HepG2 (cell line): Measurements from ENCODE around the gene PPP1R16B. TPM values are rescaled to one million over a fixed set of nuclear protein-coding genes. Genes with fewer than 3 reads are reported as not detected.

Experiments
- ATAC-seq: fragments of 200-7000 bp; cut with Tn5 transposase; 3 replicates; pipeline ENCODE4 v1.9.1; 2020; ENCODE audit warnings: mild to moderate bottlenecking, moderate library complexity
- BruUV-seq: library from RNA; stranded (reverse); fragments of 400-500 nt; replicated peaks from 2 replicates; lab custom pipeline; 2021; lab: Mats Ljungman, UMichigan
- CTCF ChIA-PET: fragments of 300-600 bp; formaldehyde crosslinking; extraction: SDS; loops from one replicate; lab custom pipeline; 2021; ENCODE audit warnings: low total read pairs, inconsistent platforms, low intra/inter-chr PET ratio; lab: Yijun Ruan, JAX
- POLR2A ChIA-PET: fragments of 350-600 bp; sonication (Branson Sonifier 250); formaldehyde crosslinking; loops from one replicate; lab custom pipeline; 2020; ENCODE audit warnings: antibody characterized with exemption, inconsistent platforms; lab: Yijun Ruan, JAX
- DNase-seq: peaks from one replicate; pipeline ENCODE4 v3.0.0-alpha.2; 2015; ENCODE audit warnings: low spot score
- FAIRE-seq: peaks from 3 replicates; lab custom pipeline; 2011; peaks lifted over from hg19 to GRCh38; lab: Jason Lieb, UNC
- H2AFZ ChIP-seq: one replicate; pipeline ENCODE4 v1.6.1; 2011; ENCODE audit warnings: low read length, inconsistent platforms
- H3K27ac ChIP-seq: fragments of 300-600 bp; 3 replicates; pipeline ENCODE4 v1.8.0; 2011; ENCODE audit warnings: mixed run types, mild to moderate bottlenecking, mixed read lengths, low read length, inconsistent platforms; ENCODE audit not compliant: insufficient read depth; ENCODE audit errors: extremely low read length
- H3K27me3 ChIP-seq, 2 experiments: fragments of 200-600 bp in 1 of 2; 2 replicates in 1 of 2; 3 replicates in 1 of 2; pipeline versions ENCODE4 v1.6.0 to v1.8.0; 2011; ENCODE audit warnings: low read length in 2 of 2, mild to moderate bottlenecking in 2 of 2, moderate library complexity in 2 of 2, inconsistent platforms in 1 of 2; ENCODE audit not compliant: insufficient read depth in 2 of 2, control insufficient read depth in 1 of 2
- H3K36me3 ChIP-seq, 2 experiments: fragments of 200-600 bp in 1 of 2; replicated peaks in 1 of 2; 2 replicates in 1 of 2; 3 replicates in 1 of 2; pipeline versions ENCODE4 v1.5.1 to v1.8.0; 2011; ENCODE audit warnings: low read length in 2 of 2, inconsistent platforms in 1 of 2; ENCODE audit not compliant: insufficient read depth in 2 of 2, control insufficient read depth in 1 of 2
- H3K4me1 ChIP-seq: 2 replicates; pipeline ENCODE4 v1.5.1; 2012; ENCODE audit warnings: low read length, inconsistent platforms; ENCODE audit not compliant: insufficient read depth
- H3K4me2 ChIP-seq: 2 replicates; pipeline ENCODE4 v1.6.0; 2011; ENCODE audit warnings: low read depth, low read length, inconsistent platforms
- H3K4me3 ChIP-seq, 3 experiments: fragments of 200-600 bp in 1 of 3; sonication (generic), shearing (Covaris generic) in 1 of 3; replicated peaks in 1 of 3; 2 replicates each; pipeline ENCODE4 v1.5.1; 2011 to 2016; ENCODE audit warnings: low read length in 3 of 3, inconsistent platforms in 2 of 3, low read depth in 2 of 3, mild to moderate bottlenecking in 2 of 3, control low read depth in 1 of 3, mixed read lengths in 1 of 3; ENCODE audit not compliant: insufficient read depth in 1 of 3
- H3K79me2 ChIP-seq: one replicate; pipeline ENCODE4 v1.6.1; 2011; ENCODE audit warnings: low read length, inconsistent platforms; ENCODE audit not compliant: insufficient read depth
- H3K9ac ChIP-seq: 2 replicates; pipeline ENCODE4 v1.6.0; 2011; ENCODE audit warnings: mild to moderate bottlenecking, low read depth, low read length, inconsistent platforms; ENCODE audit not compliant: insufficient read depth
- H3K9me3 ChIP-seq: 2 replicates; pipeline ENCODE4 v1.5.1; 2012; ENCODE audit warnings: mild to moderate bottlenecking, low read length
- H4K20me1 ChIP-seq: 2 replicates; pipeline ENCODE4 v1.6.0; 2011; ENCODE audit warnings: inconsistent platforms, mild to moderate bottlenecking, low read length, moderate library complexity; ENCODE audit not compliant: insufficient read depth
- CREB3 ChIP-seq: sonication (generic); formaldehyde crosslinking; IDR thresholded peaks from 2 replicates; pipeline ENCODE4 v1.5.0; 2020; ENCODE audit warnings: missing genetic modification reagents
- FOXC1 ChIP-seq: sonication (generic); formaldehyde crosslinking; IDR thresholded peaks from 2 replicates; pipeline ENCODE4 v1.8.0; 2022; ENCODE audit warnings: mild to moderate bottlenecking, missing genetic modification reagents, borderline replicate concordance
- GATAD1 ChIP-seq: IDR thresholded peaks from 2 replicates; pipeline ENCODE4 v1.6.1; 2016; ENCODE audit warnings: missing genetic modification reagents, missing compliant biosample characterization
- GATAD2A ChIP-seq: IDR thresholded peaks from 2 replicates; pipeline ENCODE4 v1.6.1; 2016
- IRF1 ChIP-seq: sonication (generic); formaldehyde crosslinking; IDR thresholded peaks from 2 replicates; pipeline ENCODE4 v1.4.0; 2020; ENCODE audit warnings: low read depth, mild to moderate bottlenecking, missing genetic modification reagents
- SKIL ChIP-seq: sonication (generic); formaldehyde crosslinking; IDR thresholded peaks from 2 replicates; pipeline ENCODE4 v1.8.0; 2022; ENCODE audit warnings: missing genetic modification reagents, mild to moderate bottlenecking, moderate library complexity, borderline replicate concordance
- SOX6 ChIP-seq, 2 experiments: fragments of 450-650 bp in 1 of 2; sonication (generic) in 1 of 2; formaldehyde crosslinking in 1 of 2; IDR thresholded peaks; 2 replicates each; pipeline versions ENCODE4 v1.4.0 to v1.6.1; 2017 to 2020; ENCODE audit warnings: antibody characterized with exemption in 1 of 2, mild to moderate bottlenecking in 1 of 2, missing genetic modification reagents in 1 of 2
- ZNF225 ChIP-seq: sonication (generic); formaldehyde crosslinking; IDR thresholded peaks from 2 replicates; pipeline ENCODE4 v1.4.0; 2020; ENCODE audit warnings: mild to moderate bottlenecking, missing genetic modification reagents
- ZNF619 ChIP-seq: sonication (generic); formaldehyde crosslinking; IDR thresholded peaks from 2 replicates; pipeline ENCODE4 v1.4.0; 2020; ENCODE audit warnings: mild to moderate bottlenecking, missing genetic modification reagents
- ZNF687 ChIP-seq: sonication (generic); formaldehyde crosslinking; IDR thresholded peaks from 2 replicates; pipeline ENCODE4 v1.5.1; 2020; ENCODE audit warnings: mild to moderate bottlenecking, missing genetic modification reagents, moderate library complexity
- WGBS: methylation state at CpG from one replicate; pipeline ENCODE4 v1.1.6; 2017; ENCODE audit warnings: low lambda C conversion rate; 5-methylcytosine and 5-hydroxymethylcytosine counted together
- in situ Hi-C: cut with HindIII; loops from 2 replicates; pipeline ENCODE4 v1.10.0; 2017; ENCODE audit warnings: low pct_unique_long_range_greater_than_20kb; ENCODE audit not compliant: extremely low pct_ligation_motif_present
- intact Hi-C: fragments of 100-400 bp; cut with micrococcal nuclease; formaldehyde crosslinking; loops from one replicate; pipeline ENCODE4 v1.10.0; 2022; ENCODE audit not compliant: unreplicated experiment
- polyA plus RNA-seq, 8 experiments: library from polyadenylated mRNA; depleted of rRNA in 3 of 8; stranded (reverse) in 7 of 8; unstranded in 1 of 8; fragments of >200 nt; fragmentation: Illumina TruSeq in 4 of 8; extraction: Trizol in 4 of 8; gene quantifications; 2 replicates each; pipeline versions ENCODE4 v1.2.1 to v1.2.3, GENCODE V29; 2011 to 2016; ENCODE audit warnings: low read depth in 4 of 8, missing spikeins in 1 of 8, mixed read lengths in 1 of 8; ENCODE audit not compliant: insufficient read depth in 1 of 8
- total RNA-seq, 5 experiments: library from RNA; depleted of rRNA; stranded (reverse); fragments of >200 nt; fragmentation: Illumina TruSeq; extraction: Trizol; gene quantifications; 2 replicates each; pipeline ENCODE4 v1.2.3, GENCODE V29; 2016; ENCODE audit warnings: low read depth in 1 of 5

PPP1R16B gene
- total and polyA plus RNA-seq, 2 of the 13 experiments (the other 11 are each of a cell fraction or from before 2014, with no cell fraction given) = 0.02 to 0.11 TPM

- TF ChIP-seq SOX6 (IDR thresholded peaks at IDR 0.05) (no peak), SOX6 (CRISPR knock-in tag; IDR thresholded peaks at IDR 0.05) (no peak), CREB3 (no peak), ZNF619 (no peak), GATAD1 (no peak), SKIL (CRISPR knock-in tag) (no peak)
These were observed 79.9 kb downstream of the PPP1R16B start (continued) for GRCh38 chr20:38885357-38885756.

GRCh38 chr20:38888059-38888831 lies 82.7 kb downstream of the PPP1R16B start:
- 2% methylated on average over 11 of the region's 13 CpGs for WGBS
- Histone ChIP-seq H2AFZ (no peak overlapping the region), H3K4me2 (peak overlapping the region; percentile 29), H3K27me3 (peaks cover 6 to 7% of the 10 kb centered on the region in 2 experiments; a peak in 2 of 5 replicates), H3K27ac (no peak overlapping the region), H3K9ac (no peak overlapping the region), H3K9me3 (no peaks in the 10 kb centered on the region), H3K4me3 (peak overlapping the region in 1 of 3 experiments; percentile 5; a peak in 1 of 6 replicates), H3K79me2 (no peaks in the 10 kb centered on the region), H3K36me3 (no peaks in the 10 kb centered on the region), H4K20me1 (no peaks in the 10 kb centered on the region), H3K4me1 (peaks cover 24% of the 10 kb centered on the region)
- ChIA-PET CTCF (no interaction called here), POLR2A (no interaction called here)
- peak; percentile 40 for FAIRE-seq
- no TSS peak for BruUV-seq
- peak; percentile 80 for ATAC-seq
- in situ Hi-C loops = no loop called here
- intact Hi-C loops = no loop called here
- DNase-seq = peak; percentile 28
- peak; percentile 76 for TF ChIP-seq ZNF687 (CRISPR knock-in tag)
- peak; percentile 22; the same call in 1 of the 2 replicates for TF ChIP-seq FOXC1 (CRISPR knock-in tag)
- peak; percentile 79; the same call in 1 of the 2 replicates for TF ChIP-seq ZNF225 (CRISPR knock-in tag)
- peak; percentile 71 for TF ChIP-seq GATAD2A (CRISPR knock-in tag)
- no peak for TF ChIP-seq IRF1 (CRISPR knock-in tag)
